Endometrial microvascular endothelial cells (primary cell): Measurements from ENCODE around the gene CNRIP1. TPM values are rescaled to one million over a fixed set of nuclear protein-coding genes. Genes with fewer than 3 reads are reported as not detected.

Source experiments
- in situ Hi-C: cut with HindIII; loops from 2 replicates; pipeline ENCODE4 v1.10.0; 2017; ENCODE audit warnings: low sequenced_read_pairs, low pct_unique_long_range_greater_than_20kb; ENCODE audit errors: inconsistent ontology term
- total RNA-seq: library from RNA; depleted of rRNA; stranded (reverse); fragments of >200 nt; gene quantifications from one replicate; pipeline ENCODE4 v1.2.3, GENCODE V29; 2015; ENCODE audit errors: inconsistent ontology term

CNRIP1 gene
- total RNA-seq, 1 donor from 2014 or later, result 87.1 TPM

DNA sequence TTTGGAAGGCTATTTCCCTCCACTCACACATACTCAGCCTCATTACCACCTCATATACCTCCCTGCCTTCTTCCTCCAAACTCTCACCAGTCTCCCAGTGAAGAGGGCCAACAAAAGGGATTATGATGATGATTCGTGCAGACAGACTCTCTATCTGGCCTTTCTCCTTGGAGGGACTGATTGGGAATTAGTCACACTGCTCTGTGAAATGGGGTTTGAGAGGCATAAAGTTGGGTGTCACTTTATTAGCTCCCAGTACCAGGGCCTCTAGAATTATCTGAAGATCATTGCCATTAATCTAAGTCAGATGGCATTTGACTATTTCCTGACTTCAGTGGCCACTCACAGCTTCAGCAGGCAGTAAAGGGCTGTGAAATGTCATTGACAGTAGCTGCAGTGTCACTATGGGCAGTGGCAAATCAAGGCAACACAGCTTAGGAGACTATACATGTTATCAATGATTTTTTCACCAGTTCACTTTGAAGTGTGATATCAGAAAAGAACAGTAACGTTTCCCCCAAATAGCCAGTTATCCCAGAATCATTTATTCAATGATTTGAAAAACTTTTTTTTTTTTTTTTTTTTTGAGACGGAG, 17.4 kb downstream of the CNRIP1 start:
- in situ Hi-C loops, result no loop called here

DNA sequence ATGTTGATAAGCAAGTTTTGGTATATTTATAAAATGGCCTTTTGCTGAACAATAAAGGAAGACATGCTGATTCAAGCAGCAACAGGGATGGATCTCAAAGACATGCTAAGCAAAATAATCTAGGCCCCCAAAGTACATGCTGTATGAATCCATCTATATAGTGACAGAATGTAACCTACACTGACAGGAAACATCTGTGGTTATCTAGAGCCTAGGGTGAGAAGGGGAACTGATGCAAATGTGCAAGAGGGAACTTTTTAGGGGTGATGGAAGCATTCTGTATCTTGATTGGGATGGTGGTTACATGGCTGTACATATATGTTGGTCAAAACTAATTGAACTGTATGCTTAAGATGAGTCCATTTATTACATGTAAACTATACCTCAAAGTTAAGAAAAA, 24.2 kb downstream of the CNRIP1 start:
- in situ Hi-C loops, result no loop called here

DNA sequence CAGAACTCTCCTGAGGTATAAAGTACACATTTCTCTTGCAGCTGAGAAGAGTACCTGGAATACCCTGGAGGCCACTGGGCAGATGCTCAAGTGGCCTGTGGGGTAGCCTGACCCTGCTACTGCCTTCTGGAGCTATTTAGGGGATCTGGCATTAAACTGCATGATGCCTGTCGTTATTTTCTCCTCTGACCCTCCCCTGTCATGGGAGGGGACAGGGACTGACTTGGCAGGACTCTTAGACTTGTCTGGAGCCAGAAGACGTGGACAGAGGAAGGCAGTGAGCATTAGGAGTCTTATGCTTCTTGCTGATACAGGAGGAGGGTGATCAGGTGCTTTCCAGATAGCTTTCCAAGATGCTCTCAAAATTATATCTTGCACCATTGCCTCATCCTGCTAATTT, 24.8 kb downstream of the CNRIP1 start:
- in situ Hi-C loops, result no loop called here

DNA sequence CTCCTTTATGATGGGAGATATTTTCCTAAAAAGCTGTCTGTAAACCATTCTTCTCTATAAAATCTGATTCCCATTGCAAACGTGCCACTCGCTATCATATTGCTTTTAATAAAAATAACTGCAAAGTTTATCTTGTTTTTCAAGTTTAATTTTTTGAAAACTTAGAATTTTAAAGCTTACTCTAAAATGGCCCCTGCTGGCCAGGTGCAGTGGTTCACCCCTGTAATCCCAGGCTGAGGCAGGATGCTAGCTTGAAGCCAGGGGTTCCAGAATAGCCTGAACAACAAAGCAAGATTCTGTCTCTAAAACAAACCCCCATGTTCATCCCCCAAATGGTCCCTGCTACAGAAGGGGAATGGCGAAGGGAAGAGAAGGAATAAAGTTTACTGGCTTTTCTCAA, 25.6 kb downstream of the CNRIP1 start:
- in situ Hi-C loops, result no loop called here

DNA sequence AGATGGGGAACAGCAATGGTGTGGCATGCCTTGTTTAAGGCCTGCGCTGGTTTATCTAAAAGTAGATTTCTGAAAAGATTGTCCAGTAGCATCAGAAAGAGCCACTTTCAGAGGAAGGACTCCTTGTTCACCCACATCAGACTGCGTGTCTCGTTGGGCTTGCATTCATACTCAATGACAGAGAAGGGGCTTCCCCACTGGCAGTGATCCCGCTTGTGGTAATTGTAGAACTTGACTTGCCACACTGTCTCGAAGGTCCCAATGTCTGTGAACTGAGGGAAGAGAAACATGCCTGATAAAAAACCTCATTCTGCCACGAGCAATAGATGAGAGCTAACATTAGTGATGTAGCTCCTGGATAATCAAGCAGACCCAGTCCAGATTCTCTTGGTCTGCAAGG, 26.0 kb downstream of the CNRIP1 start:
- in situ Hi-C loops, result no loop called here

DNA sequence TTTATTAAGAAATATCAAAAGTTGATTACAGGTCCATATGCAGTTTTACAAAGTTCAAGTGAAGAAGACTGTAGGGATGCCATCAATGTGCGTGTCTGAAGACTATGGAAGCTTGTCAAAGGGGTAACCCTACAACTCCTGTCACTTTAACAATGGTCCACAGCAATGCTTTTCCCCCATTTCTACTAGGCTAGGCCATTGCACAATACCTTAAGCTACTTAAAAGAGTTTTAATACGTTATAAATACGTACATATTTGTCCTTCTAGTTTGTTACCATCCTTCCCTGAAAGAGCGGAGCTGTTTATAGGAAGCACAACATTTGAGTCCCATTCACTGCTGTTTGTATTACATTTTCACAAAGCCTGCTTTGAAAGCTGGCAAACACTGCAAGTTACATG, 26.7 kb downstream of the CNRIP1 start:
- in situ Hi-C loops, result no loop called here

DNA sequence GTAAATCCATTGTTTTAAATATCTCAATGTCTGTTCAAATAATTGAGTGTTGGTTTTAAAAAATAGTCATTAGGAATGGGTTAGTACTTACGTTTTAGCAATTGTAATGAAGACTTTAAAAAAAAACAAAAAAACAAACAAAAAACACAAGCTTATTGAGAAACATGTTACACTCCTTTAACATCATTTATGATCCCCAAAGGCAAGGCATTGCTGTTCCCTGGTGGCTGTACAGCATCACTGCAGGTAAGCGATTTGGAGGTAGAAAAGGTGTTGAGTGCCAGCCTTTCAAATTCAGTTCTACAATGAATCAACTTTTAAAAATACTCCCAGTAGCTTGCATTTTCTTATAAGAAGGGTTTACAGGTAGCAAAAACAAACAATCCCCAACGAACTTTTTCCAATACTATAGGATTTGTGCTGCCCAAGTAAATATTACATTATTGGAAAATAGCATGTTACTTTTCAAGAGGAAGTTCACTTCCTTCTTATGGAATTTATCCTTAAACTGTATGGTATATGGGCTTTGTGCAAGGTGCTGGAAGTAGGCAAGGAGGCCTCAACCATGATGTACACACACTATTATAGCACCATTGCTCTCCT, 27.5 kb downstream of the CNRIP1 start:
- in situ Hi-C loops, result no loop called here

DNA sequence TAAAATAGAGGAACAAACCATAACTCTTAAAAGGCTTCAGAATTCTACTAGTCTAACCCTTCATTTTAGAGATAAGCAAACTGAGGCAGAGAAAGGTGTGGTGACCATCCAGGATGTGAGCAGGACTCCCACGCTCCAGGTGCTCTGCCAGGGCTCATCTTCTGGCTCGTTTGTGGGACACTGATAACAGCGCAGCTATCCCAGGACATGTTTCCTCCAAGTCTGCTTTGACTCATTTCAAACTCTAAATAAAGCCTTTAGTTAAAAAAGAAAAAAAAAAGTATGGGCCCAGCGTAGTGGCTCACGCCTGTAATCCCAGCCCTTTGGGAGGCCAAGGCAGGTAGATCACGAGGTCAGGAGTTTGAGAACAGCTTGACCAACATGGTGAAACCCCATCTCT, 28.4 kb downstream of the CNRIP1 start:
- in situ Hi-C loops, result no loop called here

DNA sequence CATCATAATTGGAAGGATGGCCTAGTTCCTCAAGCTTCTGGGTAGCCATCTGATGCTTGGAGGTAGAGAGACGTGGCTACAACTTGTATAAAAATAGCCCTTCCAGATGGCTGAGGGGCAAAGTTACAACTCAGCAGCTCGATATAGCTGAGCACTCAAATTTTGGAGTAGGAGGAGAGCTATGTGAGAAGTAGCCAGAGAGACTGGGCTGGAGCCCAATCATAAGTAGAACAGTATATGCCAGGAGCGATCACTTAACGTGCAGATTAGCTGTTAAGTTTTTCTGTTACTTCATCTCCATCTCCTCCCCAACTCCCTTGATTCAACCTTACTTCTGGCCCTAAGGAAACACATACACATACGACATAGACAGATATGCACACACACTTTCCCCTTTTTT, 28.8 kb downstream of the CNRIP1 start:
- in situ Hi-C loops, result no loop called here

DNA sequence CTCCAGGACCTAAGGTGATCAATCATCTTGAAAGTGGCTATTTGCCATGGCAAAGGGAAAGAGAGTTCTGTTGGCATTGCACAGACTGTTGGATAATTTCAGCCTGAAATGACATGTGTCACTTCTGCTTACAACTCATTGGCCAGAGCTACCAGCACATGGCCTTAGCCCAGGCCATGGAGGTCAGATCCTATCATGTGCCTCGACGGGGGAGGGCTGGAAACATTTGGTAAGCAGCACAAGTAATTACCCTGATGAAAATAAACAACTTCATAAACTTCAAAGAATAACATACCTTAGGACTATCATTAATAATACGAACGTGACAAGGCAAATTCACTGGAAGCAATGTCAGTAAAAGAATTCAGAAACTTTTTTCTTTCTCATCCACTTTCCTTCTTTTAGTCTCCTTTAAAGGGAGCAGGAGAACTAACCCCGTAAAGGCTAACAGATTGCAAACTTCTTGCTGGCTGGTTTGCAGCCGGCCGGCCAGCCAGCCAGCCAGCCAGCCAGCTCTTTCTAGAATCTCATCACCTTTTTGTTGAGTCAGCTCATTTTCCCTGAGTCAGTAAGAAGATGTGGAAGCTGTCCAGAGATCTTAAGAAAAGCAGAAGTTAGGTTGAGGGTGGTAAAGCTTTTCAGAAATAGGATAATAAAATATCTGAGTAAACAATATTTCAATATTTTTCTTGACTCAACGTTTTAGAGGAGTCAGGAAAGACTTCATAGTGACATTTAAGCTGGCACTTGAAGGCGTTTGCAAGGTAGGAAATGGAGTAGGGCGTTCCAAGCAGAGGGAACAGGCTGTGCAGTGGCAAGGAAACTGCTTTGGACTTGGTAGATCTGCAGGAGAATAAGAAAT, 31.9 kb downstream of the CNRIP1 start:
- in situ Hi-C loops, result no loop called here

DNA sequence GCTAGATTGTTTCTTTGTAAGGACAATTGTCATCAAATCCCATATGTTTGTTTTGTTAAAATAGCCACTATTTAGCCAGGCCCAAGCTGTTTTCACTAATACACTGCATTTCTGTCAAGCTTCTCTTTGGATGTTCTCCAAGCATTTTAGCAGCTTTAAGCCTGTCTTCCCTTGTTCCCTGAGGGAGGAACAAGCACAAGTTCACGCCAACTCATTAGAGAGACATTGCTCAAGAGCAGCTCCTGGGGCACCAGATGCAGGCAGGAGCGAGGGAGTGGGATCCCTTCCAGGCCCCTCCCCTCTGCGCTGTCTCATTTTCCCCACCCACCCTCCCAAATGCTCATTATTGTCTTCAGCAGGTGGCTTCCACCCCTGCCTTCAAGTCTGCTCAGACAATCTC, 34.9 kb downstream of the CNRIP1 start:
- in situ Hi-C loops, result no loop called here

DNA sequence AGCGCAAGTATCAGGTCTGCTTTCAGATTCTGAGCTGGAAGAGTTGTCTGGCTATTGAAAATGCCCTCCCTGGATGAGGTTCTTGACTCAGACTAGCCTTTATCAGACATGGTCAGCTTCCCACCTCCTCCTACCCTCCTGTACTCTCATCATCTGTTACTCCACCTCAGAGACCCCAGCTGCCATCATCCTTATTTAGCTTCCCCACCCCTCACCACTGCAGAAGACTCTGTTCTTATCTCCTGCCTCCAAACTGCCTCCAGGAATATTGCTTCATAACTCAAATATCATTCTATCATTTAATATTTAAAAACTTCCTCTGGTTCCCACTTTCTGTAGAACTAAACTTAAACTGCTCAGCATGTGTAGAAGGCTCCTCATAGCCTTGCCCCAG, 36.3 kb downstream of the CNRIP1 start:
- in situ Hi-C loops, result no loop called here

DNA sequence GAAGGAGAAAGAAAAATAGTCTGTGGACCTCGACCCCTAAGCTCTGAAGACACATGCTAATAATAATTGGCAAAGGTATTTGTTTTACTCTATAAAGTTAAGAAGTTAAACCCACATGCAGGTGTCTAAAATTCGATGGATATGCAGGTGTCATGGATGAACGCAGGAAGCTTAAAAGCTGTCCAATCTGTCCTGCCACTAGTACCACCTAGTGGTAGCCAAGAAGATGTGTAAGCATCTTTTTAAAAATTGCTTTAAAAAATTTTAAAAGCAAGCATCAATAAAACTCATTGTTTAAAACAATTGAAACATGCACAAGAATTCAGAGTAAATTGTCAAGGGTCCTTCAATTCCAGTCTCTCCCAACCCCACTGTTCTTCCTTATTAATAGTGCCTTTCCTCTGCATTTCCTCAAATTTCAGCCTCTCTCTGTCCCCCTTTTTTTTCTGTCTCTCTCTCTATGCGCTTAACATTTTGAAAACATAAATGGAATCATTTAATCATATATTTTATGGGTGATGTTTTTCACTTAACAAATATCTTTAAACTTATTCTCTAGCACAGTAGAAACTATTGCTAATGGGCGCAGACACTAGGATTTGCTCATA, 36.8 kb downstream of the CNRIP1 start:
- in situ Hi-C loops, result no loop called here

DNA sequence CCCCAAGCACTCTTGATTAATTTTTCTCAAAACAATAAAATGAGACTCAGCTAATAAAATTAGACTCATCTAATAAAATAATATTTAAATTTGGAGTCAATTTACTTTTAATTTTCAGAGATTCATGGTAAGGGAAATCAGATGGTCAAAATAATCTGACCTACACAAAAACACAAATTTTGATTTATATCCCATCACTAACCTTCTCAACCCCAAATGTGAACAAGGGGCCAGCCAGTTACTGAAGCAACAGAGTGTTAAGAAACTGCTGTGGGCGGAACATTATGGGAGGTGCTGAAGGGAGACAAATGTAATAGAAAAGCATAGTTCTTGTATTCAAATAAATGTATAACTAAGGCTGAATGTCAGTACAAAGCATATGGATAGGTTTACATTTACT, 39.0 kb downstream of the CNRIP1 start:
- in situ Hi-C loops, result no loop called here

DNA sequence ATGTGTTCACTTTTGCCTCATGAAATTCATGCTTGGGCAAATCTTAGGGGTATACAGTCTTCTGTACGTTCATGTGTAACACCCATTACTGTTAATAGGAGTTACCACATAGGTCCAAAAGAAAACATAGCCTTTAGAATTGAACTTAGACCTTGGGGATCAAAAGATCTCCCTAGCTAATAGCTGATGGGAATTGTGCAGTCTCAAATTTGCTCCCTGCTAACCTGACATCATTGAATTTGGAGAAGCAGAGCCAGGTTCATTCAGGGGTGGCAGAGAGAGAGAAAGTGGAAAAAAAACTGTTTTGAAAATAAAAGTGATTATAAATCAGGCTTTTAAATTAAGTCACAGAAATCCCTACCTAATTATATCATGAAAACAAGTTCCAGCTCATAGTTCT, 39.4 kb downstream of the CNRIP1 start:
- in situ Hi-C loops, result no loop called here

DNA sequence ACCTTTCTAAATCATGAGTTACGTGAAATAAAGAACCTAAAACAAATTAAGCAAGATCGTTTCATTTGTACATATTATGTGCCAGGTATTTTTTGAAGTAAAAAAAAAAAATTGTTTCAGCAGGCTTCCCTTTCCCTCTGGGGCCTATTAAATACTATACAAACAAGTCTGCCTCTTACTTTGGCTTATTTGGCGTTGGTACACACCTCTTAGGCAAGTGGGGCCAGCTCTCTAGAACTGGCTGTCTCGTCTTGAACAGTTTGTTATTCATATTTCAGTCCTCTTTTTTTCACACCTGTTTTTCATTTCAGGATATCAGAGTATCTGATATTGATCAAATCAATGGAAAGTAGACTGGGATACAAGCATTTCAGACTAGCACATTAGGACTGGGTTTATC, 40.1 kb downstream of the CNRIP1 start:
- in situ Hi-C loops, result no loop called here

DNA sequence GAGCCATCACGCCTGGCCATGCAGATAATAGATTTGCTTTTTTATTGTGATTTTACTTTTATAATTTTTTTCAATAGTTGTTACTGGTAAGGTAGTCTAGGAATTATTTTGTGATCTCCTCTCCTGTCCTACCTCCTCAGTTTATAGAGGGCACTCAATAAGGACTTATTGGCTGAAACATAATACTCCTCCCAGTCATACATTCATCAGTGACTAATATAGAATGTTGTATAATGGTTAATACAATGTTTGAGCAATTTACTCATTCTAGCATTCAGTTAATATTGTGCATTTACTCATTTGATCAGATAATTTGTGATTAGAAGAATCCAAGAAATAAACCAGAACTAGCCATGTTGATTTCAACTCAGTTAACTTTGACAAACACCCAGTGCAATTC, 41.6 kb downstream of the CNRIP1 start:
- in situ Hi-C loops, result no loop called here

DNA sequence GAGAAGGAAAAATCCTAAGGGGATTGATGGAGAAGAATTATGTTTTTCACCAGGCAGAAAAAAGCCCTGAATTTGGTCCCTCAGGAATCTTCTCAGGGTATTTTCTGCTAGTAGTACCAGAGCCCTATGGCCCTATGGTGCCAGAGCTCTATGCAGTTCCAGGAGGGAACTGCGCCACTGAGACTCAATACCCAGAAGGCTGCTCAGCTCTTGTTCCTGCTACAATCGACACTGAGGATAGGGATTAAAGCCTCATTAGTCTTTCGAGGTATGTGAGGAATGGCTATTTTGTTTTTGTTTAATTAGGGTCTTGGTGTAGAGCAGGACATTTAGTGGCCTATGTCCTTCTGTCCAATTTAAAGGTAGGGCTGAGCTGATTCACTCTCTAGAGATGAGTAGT, 45.7 kb downstream of the CNRIP1 start:
- in situ Hi-C loops, result no loop called here

DNA sequence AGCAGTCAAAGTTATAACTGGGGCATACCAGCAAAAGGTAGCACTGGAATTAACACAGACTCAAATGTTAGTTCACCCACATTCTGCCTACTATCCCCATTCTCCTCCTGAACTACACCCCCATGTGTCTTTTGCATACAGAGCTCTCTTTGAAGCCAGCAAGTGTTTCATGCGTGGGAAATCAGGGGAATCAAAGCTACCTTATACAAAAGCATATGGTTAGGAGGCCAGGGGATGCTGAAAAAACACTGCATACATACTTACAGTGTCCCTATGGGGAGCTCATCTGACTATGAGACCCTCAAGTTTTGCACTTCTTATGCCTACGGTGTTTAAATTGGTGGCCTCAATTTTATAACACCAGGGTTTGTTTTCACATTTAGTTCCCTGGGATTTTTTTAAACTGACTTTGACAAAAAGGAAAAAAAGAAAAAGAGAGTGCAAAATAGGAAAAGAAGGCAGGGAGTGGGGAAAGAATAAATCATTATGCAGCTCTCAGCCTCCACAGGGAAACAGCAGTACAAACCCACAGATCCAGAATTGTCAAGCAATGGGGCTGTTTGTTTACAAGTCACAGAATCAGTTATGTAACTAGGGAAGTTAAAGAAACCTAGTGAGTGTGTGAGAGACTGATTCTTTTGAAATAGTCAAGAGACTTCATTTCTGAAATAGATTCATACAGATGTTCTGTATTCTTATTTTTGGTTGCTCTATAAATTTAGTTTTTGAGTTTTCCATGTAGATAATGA, 47.3 kb downstream of the CNRIP1 start:
- in situ Hi-C loops, result no loop called here
